GM12864 (cell line): ENCODE data around the gene RPS6KA5.

Experiments used
- DNase-seq: peaks from one replicate; pipeline ENCODE4 v3.0.0-alpha.2; 2011; ENCODE audit warnings: low read depth
- H3K4me3 ChIP-seq: 2 replicates; pipeline ENCODE4 v1.5.1; 2011; ENCODE audit warnings: mild to moderate bottlenecking, low read depth, low read length, control low read depth
- CTCF ChIP-seq: IDR thresholded peaks from 2 replicates; pipeline ENCODE4 v1.5.1; 2011; ENCODE audit warnings: low read depth, mild to moderate bottlenecking, moderate library complexity, low read length, control low read depth, inconsistent platforms; ENCODE audit errors: missing control alignments

The RPS6KA5 gene

GRCh38 chr14:91065266-91065665 lies 4.8 kb upstream of the RPS6KA5 start:
- no peak overlapping the region for H3K4me3 ChIP-seq
- no peak for DNase-seq
- peak; percentile 1 for TF ChIP-seq CTCF

- no peak overlapping the region for H3K4me3 ChIP-seq
- peak; percentile 67 for DNase-seq
- TF ChIP-seq CTCF, result no peak
Measured at GRCh38 chr14:91063119-91063518, 2.7 kb upstream of the RPS6KA5 start.

DNA sequence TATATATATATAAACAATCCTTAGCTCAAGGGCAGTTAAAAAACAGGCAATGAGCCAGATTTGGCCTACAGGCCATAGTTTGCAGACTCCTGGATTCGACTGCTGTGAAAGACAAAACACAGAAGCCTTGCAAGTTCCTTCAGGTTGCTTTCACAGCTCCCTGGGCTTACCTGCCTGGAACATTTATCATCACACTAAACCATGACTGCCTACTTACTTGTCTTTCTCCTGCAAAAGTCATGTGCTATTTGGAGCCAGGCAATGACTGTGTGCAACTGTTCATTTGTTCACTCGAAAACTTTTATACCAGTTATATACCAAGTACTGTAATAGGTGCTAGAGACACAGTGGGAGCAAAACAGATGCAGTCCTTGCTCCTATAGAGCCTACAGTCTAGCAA lies 2.2 kb upstream of the RPS6KA5 start:
- H3K4me3 ChIP-seq, result no peak overlapping the region
- no peak for DNase-seq
- no peak for TF ChIP-seq CTCF

DNA sequence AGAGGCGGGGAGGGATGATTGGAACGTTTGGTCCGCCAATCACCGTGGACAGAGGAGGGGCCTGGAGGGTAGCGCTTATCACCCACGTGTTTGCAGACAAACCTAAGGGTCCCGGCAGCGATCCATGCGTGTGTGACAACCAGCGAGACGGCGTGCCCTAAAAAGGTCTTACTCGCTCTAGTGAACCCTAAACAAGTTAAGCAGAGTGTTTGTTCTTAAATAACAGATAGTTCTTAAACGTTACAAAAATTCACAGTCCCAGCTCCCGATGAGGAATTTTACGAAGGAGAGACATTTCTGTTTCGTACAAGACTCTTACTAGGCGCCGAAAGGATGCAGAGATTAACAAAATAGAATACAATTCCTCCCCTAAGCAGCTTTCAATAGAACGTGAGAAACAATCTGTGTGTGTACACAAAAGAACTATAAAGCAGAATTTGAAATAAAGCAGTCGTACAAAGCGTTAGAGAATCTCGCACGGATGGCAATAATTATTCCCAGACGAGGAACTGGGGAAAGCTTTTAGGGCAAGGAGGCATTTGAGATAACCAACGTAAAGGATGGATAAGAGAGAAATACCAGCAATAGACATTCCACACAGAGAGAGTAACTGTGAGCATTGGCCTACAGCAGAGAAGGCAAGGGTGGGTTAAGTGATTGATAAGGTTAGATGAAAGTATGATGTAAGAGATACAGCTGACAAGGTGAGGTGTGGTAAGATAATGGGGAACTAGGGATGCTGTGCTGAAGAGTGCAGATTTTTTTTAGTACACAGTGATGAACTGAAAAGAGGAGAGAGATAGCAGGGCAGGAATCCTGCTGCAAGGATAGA lies 831 bp upstream of the RPS6KA5 start:
- DNase-seq, result no peak
- TF ChIP-seq CTCF, result no peak

DNA sequence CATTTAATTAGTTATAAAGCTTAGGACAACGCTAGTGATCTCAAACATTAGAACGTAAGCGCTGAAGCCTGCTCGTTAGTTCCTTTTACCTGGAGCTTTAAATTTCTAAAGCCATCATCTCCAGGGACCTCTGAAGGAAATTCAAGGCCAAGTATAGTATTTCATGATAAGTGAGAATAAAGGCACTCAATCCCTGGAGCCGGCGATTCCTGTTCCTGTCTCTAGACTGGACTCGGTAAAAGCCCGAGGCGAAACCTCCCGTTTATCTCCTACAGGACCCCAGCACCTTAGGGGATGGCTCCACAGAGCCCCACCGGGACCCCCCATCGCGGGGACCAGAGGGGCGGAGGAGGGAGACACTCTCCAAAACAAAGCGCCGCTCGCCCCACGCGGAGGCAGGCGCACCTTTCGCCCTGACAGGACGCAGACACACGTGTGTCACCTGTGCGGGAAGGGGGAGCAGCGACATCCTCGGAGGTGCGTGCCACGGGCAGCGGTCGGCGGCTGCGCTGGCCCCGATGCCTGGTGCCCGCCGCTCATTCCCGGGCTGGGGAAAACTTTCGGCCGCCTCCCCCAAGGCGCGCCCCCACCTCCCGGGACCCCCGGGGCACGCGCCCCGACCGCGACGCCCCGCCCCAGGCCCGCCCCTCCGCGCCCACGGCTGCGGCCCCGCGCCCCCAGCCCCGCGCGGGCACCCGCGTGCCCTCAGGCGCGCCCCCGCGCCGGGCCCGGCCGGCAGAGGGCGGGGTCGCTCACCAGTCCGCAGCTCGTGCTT lies 678 bp downstream of the RPS6KA5 start:
- TF ChIP-seq CTCF, result peak; percentile 21
- peak overlapping the region; percentile 96 for H3K4me3 ChIP-seq
- DNase-seq, result no peak

More for the DNA sequence above, 831 bp upstream of the RPS6KA5 start:
- H3K4me3 ChIP-seq, result peak overlapping the region; percentile 49

- no peak for DNase-seq
- no peak for TF ChIP-seq CTCF
- H3K4me3 ChIP-seq, result no peak overlapping the region
Measured at GRCh38 chr14:91058042-91058581, 2.3 kb downstream of the RPS6KA5 start.
